Caki2 (cell line): ENCODE data around the gene ITPR3. TPM values are rescaled to one million over a fixed set of nuclear protein-coding genes. Genes with fewer than 3 reads are reported as not detected.
"Not testable (repeated sequence)": the region's sequence is repeated elsewhere in the genome, so short reads cannot be mapped to it uniquely, and the experiment has no call there.

Source experiments
- DNase-seq: peaks from one replicate; pipeline ENCODE4 v3.0.0-alpha.2; 2015; ENCODE audit warnings: low read depth
- in situ Hi-C: cut with HindIII; loops from 2 replicates; pipeline ENCODE4 v1.10.0; 2016; ENCODE audit warnings: low sequenced_read_pairs, low pct_unique_long_range_greater_than_20kb, mixed read lengths
- total RNA-seq: library from RNA; depleted of rRNA; stranded (reverse); fragments of >200 nt; shearing (Covaris generic); gene quantifications from 2 replicates; pipeline ENCODE4 v1.2.3, GENCODE V29; 2014; ENCODE audit warnings: low replicate concordance

The ITPR3 gene
- total RNA-seq, 1 experiment from 2014 or later, result 59.3 TPM

DNA sequence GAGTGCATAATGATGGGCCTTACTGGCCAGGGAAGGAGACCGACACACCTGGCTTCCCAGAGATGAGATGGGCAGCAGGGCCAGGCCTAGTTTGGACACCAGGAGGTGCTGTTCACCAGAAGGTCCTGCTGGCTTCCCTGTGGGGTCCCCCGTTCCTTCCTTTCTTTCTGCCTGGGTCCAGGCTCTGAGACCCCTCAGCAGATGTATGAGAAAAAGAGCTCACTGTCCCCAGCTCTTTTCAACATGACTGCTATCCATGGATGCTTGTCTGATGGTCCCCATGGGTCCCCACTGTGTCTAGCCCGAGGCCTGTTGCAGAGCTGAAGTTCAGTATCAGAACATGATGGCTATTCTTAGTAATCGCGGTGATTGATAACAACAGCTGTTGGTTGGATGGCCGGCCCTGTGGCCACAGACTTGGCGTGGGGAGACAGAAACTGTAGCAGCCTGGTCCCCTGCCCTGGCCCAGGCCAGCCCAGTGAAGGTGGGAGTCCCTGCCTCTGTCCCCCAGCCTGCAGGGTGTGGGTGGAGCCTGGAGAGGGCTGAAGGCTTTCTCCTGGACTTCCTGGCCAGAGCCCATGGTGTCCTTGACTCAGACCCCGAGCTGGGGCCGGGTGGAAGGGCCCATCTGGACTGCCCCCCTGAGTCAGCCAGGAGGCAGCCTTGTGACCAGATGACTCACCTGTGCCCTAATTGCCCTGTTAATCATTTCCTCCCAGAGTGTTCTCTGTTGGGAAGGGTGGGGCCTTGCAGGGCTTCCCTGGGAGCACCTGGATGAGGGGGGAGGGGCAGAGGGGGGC lies 31.2 kb upstream of the ITPR3 start:
- in situ Hi-C loops, result no loop called here
- DNase-seq, result peak; percentile 98

DNA sequence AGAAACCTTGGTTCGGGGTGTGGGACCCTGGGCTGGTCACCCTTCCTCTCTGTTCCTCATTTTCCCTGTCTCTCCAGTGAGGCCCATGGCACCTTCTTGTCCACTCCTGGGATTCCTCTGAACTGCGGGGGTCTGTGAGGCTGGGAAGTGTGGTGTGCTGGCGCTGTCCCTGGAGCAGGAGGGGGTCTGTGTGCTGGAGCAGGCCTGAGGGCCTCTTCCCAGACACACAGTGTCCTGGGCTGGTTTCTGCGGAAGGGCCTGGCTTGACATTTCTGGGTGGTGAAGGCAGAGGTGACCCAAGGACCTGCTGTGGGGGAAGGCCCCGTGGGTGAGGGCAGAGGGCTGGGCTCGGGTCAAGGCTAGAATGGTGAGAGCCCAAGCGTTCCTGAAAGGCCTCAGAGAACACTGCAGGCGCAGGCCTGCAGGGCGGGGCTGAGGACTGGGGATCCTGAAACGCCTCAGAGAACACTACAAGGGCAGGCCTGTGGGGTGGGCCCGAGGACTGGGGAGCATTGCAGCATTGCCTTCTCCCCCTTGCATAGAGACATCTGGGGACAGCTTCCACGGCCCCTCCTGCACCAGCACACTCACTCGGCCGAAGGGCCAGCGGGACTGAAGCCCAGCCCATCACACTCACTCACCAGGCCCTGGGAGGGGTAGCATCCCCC lies 30.5 kb upstream of the ITPR3 start:
- DNase-seq, result peak; percentile 92
- in situ Hi-C loops, result no loop called here

DNA sequence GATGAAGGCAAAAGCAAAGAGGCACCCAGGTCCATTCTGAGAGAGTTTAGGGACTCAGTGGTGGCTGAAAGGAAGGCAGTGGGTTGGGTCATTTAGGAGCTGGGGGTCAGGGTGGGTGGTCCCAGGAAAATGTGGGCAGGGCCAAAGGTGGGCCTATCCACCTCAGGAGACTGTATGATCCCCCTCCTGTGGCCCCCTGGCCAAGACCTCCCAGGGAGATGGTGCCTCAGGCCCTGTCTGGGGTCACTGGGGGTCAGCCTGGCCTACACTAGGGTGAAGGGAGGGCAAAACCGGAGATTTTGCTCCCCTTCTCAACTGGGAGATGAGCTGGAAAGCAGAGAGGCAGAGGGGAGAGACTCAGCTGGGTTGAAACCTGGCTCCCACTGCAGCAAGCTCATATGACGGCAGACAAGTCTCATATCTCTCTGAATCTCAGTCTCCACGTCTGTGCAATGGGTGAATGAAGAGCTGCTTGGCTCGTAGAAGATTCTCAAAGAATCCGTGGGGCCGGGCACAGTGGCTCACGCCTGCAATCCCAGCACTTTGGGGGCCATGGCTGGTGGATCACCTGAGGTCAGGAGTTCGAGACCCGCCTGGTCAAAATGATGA lies 29.6 kb upstream of the ITPR3 start:
- DNase-seq, result no peak
- in situ Hi-C loops, result no loop called here

DNA sequence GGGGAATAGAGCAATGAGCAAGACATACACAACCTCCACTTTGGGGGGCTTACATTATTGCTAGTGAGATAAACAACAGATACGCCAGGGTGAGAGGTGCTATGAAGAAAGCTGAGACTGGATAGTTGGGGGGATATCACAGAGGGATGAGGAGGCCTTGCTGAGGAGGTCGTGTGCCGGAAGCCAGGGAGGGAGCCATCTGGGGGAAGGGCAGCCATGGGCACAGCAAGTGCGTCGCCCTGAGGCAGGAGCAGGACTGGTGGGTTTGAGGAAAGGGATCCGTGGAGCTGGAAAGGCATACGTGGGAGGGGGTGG lies 28.9 kb upstream of the ITPR3 start:
- DNase-seq, result no peak
- in situ Hi-C loops, result no loop called here

DNA sequence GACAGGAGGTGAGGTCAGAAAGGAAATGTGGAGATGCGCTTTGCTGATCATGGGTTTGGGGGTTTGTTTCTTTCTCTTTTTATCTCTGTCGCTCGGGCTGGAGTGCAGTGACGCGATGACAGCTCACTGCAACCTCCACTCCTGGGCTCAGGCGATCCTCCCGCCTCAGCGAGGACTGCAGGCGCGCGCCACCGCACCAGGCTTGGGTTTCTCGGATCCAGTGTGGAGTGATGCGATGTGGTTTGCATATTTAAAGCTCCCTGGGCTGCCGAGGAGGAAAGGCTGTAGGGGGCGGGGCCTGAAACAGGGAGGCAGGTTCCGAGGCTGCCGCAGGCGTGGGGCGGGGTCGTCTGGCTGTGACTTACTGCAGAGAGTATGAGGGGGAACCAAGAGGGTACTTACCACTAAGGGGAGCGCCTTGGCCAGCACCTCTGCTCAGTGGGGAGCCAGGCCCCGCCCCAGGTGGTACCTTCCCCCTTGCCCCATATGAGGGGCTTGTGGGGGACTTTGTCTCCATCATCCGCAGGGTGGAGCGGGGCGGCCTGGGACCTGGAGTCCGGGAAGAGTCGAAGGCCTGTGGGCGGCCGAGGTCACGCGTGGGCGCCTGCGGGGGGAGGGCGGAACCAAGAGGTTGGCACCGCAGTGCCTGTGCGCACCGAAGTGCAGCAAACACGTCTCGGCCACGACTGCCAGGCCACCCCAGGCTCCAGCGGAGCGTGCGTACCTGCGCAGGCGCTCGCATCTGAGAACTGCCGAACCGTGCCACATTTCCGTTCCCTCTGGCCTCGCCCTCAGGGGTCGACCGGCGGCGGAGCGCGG lies 28.3 kb upstream of the ITPR3 start:
- DNase-seq, result peak; percentile 91

DNA sequence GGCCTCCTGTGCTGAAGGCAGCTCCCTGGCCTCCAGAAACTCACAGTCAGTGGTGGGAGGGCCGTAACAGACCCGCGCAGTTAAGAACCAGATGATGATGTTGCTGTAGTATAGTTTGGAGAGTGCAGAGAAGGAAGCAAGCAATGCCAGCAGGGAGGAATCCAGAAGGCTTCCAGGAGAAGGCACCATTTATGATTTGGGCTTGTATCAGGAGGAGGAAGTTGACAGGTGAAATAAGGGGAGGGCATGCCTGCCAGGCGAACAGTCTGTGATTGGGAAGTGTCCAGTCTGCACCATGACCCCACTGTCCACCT lies 27.8 kb upstream of the ITPR3 start:
- DNase-seq, result no peak
- in situ Hi-C loops, result no loop called here

More for the DNA sequence above, 28.3 kb upstream of the ITPR3 start:
- in situ Hi-C loops, result no loop called here

DNA sequence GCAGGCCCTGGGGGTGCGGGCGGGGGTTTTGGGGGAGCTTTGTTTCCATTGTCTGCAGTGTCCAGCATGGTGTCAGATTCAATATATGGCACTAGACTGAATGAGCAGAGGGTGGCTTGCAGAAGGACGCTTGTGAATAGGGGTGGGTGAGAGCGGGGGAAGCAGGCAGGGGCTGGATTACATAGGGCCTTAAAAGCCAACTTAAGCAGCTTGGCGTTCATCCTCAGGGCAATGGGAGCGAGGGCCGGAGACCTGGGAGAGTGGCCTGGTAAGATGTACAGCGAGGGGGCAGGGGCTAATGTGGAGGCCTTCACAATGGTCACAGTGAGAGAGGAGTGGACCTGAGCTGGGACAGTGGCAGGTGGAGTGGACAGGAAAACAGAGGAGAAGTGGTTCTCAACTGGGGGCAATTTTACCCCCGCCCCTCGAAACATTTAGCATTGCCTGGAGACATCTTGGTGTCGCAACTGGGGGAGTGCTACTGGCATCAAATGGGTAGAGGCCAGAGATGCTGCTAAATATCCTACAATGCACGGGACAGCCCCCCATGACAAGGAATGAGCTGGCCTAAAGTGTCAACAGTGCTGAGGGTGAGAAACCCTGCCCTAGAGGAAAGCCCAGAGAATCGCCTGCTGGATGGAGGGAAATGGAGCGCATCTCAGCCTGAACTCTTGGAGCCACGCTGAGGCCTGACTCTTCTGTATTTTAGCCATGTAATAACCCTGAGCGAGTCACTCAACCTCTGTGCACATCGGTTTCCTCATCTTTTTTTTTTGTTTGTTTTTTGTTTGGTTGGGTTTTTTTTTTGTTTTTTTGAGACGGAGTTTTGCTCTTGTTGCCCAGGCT lies 25.9 kb upstream of the ITPR3 start:
- in situ Hi-C loops, result no loop called here
- peak; percentile 59 for DNase-seq

DNA sequence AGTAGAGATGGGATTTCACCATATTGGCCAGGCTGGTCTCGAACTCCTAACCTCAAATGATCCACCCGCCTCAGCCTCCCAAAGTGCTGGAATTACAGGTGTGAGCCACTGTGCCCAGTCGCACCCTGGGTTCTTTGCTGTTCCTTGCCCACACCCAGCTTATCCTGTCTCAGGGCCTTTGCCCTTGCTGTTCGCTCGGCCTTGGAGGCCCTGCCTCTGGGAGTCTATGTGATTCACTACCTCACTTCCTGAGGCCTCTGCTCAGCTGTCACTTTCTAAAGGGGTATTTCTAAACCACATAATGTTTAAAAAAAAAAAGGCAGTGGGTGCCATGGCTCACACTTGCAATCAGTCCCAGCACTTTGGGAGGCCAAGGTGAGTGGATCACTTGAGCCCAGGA lies 24.2 kb upstream of the ITPR3 start:
- DNase-seq, in situ Hi-C loops: not testable (repeated sequence)

DNA sequence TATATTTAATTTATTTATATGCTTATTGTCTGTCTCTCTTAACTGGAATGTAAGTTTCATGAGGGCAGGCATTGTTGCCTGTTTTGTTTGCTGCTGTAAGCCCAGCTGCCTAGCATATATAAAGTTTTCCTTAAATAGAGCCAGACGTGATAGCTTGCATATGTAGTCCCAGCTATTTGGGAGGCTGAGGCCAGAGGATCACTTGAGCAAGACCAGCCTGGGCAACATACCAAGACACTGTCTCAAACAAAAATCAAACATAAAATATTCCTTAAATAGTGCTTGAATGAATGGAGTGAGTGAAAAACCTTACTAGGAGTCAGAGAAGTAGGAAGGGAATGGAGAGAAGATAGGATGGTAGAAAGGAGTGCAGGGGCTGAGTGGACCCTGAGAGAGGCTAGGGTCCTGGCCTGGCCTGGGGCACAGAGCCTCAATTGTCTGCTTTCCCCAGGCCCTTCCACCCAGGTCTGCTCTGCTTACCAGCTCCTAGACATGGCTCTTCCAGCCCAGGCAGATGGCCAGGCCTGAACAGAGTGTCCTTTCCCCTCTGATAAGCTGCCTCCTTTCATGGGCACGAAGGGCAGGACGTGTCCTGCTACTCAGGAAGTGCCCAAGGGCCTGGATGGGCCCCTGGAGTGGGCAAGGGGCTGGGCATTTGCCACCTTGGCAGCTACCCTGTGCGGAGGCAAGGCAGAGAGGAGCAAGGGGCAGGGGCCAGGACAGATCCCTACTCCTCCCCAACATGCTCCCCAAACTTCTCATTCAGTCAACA lies 23.4 kb upstream of the ITPR3 start:
- in situ Hi-C loops, result no loop called here
- DNase-seq, result no peak

DNA sequence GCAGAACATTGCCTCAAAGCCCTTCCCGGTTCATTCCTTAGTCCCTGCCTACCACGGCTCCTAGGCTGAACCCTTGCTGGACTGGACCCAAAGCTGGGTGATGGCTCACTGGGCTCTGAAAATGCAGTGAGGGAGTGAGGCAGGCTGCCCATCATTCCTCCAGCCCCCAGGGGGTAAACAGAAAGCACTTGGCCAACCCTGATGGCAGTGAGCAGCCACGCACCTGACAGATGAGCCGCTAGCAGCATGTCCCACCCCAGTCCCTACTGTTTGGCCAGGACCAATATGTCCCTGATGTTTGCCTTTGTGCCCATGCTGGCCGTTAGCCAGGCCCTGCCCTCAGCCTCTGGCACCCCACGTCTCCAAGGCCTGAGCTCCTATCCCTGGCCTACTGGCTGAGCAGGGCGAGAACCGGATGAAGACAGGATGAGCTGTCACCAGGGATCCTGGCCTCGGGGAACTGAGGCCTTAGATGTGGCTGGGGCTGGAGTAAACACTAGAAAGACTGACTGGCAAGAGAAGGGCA lies 21.6 kb upstream of the ITPR3 start:
- in situ Hi-C loops, result no loop called here
- peak; percentile 94 for DNase-seq

DNA sequence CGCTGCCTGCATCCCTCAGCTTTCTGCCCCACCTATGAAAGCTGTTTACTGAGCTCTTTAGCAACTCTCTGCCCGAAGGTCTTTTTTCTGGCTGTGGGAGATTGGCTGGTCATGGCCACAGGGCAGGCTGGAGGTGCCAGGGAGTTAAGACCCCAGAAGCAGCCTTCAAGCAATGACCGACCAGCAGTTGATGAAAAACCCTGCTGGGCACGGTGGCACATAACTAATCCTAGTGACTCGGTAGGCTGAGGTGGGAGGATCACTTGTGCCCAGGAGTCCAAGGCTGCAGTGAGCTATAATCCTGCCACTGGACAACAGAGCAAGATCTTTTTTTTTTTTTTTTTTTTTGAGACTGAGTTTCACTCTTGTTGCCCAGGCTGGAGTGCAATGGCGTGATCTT lies 20.4 kb upstream of the ITPR3 start:
- DNase-seq, result no peak
- in situ Hi-C loops, result no loop called here

DNA sequence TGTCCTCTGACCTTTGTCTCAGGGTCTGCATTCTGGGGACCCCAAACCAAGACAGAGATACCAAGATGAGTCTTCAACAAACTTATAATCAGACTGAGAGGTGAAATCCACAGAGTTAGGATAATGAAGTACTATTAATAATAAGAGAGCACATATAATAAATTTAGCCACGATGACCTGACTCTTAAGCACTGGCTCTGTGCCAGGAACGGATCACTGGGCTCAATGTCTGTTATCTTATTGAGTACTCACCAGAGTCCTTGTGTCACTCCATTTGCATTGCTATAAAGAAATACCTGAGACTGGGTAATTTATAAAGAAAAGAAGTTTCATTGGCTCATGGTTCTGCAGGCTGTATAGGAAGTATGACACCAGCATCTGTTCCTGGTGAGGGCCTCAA lies 18.9 kb upstream of the ITPR3 start:
- in situ Hi-C loops, result no loop called here

DNA sequence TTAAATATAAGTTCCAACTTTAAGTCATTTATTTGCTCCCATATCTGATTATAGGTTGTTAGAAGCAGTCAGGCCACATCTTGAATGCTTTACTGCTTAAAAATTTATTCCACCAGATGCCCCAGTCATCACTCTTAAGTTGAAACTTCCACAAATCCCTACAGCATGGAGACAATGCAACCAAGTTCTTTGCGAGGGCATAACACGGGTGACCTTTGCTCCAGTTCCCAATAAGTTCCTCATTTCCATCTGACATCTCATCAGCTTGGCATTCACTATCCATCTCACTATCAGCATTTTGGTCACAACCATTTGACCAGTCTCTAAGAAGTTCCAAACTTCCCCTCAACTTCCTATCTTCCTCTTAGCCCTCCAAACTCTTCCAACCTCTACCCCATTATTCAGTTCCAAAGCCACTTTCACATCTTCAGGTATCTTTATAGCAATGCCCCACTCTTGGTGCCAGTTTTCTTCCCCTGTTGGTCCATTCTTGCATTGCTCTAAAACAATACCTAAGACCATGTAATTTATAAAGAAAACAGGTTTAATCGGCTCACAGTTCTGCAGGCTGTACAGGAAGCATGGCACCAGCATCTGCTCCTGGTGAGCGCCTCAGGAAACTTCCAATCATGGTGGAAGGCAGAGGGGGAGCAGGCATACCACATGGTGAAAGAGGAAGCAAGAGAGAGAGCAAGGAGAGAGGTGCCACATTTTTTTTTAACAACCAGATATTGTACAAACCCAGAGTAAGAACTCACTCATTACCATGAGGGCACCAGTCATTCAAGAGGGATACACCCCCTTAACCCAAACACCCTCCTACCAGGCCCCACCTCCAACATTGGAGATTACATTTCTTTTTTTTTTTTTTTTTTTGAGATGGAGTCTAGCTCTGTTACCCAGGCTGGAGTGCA lies 15.9 kb upstream of the ITPR3 start:
- peak; percentile 47 for DNase-seq
- in situ Hi-C loops, result no loop called here

More for the DNA sequence above, 18.9 kb upstream of the ITPR3 start:
- no peak for DNase-seq

DNA sequence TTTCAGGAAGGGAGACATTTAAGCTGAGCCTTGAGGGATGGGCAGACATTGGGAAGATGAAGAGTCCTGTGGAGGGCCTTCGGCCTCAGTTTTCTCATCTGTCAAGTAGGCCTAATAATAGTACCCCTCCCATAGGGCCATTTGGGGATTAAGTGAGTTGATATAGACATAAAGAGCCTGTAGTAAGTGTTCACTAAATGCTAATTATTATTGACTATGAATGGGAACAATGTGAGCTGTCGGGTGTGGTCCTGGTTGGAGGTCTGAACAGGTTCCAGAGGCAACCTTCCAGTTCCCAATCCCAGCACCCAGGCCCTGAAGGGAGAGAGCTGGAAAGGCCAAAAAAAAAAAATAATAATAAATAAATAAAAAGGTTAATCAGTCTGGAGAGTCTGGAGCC lies 14.5 kb upstream of the ITPR3 start:
- no peak for DNase-seq
- in situ Hi-C loops, result no loop called here

DNA sequence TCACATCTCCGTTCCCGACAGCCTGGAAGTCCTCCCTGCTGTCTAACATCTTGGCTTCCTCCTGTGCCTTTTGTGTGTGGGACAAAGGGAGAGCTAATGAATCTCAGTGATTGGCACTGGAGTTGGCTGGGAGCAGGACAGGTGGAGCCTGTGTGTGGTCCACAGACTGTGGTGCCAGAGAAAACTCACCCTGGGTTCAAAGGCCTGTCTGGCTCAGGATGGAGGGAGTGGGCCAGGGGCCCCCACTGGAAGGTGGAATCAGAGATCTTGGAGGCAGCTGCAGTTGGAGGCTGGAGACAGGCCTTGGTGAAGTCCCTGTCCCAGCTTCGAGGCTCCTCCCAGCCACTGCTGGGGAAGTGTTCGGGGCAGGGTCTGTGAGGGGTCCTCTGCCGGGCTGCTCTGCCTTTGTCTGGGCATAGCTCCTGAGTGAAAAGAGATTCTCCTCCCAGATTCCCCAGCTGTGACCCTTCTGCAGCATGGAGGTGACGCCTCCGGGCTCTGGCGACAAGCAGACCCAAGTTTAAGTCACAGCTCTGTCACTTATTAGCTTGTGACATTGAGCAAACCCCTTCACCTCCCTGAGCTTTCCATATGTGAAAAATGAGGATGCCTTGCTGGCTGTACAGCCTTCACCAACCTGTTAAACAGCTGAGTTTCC lies 13.9 kb upstream of the ITPR3 start:
- DNase-seq, result no peak

DNA sequence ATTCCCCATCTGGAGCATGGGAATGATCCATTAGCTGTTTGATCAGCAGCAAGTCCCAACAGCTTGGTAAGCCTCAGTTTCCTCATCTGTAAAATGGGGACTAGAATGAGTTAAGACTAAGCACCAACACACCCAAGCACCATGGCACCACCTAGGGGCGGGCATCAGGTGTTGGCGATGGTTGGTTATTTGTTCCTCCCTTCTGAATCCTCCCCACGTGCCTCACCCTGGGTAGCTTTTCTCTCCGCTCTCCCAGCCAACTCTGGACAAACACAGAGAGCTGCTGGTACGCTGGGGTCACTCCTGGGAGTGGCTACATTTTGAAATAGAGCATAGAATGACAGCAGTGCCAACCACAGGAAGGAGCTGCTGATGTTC lies 13.3 kb upstream of the ITPR3 start:
- in situ Hi-C loops, result no loop called here
- DNase-seq, result peak; percentile 68

More for the DNA sequence above, 13.9 kb upstream of the ITPR3 start:
- in situ Hi-C loops, result no loop called here
